ENCODE data around the gene HECW1. TPM values are rescaled to one million over a fixed set of nuclear protein-coding genes. Genes with fewer than 3 reads are reported as not detected.

HECW1 gene
- total and polyA plus RNA-seq, 10 of the 15 experiments (the other 5 are each of a cell fraction or from before 2014, with no cell fraction given), result under 0.01 to 0.31 (median 0.04) TPM; not detected in 3

DNA sequence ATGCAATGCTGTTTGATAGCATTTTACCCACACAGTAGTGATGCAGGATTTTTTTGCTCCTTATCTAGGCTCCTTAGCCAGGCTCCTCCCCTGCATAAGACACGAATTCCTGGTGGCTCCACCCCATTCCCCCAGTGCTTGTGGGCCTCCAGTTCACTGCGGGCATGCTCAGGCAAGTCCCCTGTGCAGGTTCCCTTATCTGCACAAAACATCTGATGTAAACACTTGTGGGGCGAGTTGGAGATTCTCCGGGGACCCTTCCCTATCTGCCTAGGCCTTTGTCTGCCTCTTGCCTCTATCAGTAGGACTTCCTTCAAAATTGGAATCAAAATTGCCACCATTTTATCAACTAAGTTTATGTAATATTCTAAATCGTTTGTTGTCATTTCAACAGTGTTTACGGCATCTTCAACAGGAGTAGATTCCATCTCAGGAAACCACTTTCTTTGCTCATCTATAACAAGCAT, 465.1 kb downstream of the HECW1 start:
- WGBS (ENCODE audit: insufficient coverage, insufficient replicate concordance, low lambda C conversion rate, missing lambda C conversion rate), result 72% methylated on average over 6 of the region's 6 CpGs
- no peak for DNase-seq (ENCODE audit: low read depth, low spot score)
- intact Hi-C loops (cut with micrococcal nuclease; ENCODE audit: unreplicated experiment) (no loop called here), in situ Hi-C loops (cut with MboI) (loop anchor here (10.0 kb wide), 1 partner anchor 643 kb away; the partner anchor contains the start of genes MRPL32 and PSMA2)
- ChIA-PET POLR2A (no interaction called here), SMC1A (ENCODE audit: uncharacterized antibody, unreplicated experiment) (interaction anchor here (1.4 to 5.9 kb wide), 2 partner anchors 122 to 261 kb away, joined by 4 to 307 read pairs; no protein-coding TSS in a partner anchor), CTCF (interaction anchor here (1.2 to 5.9 kb wide), 3 partner anchors 122 to 258 kb away, joined by 3 to 456 read pairs (median 214); no protein-coding TSS in a partner anchor), RAD21 (ENCODE audit: unreplicated experiment) (interaction anchor here (1.4 kb wide), 1 partner anchor 187 kb away, joined by 3 read pairs; no protein-coding TSS in a partner anchor)
- no peak for FAIRE-seq
- H3K79me2 ChIP-seq (ENCODE audit: control insufficient read depth, insufficient read depth, low read length), result peaks cover 1% of the 10 kb centered on the region; the same call in 1 of the 2 replicates
- H2AFZ ChIP-seq (ENCODE audit: control insufficient read depth, low read depth, low read length), result no peak overlapping the region; the same call in 1 of the 2 replicates
- H3K9ac ChIP-seq (ENCODE audit: control insufficient read depth, insufficient read depth, low read length), result no peak overlapping the region
- no peaks in the 10 kb centered on the region for H3K9me3 ChIP-seq (replicated peaks; ENCODE audit: control insufficient read depth, insufficient read depth, low read length)
- BruUV-seq (replicated peaks), result no TSS peak
- TF ChIP-seq IRF4 (IDR thresholded peaks at IDR 0.05; ENCODE audit: low read depth, low read length) (no peak), SMAD1 (IDR thresholded peaks at IDR 0.05; ENCODE audit: low read depth, partially characterized antibody) (no peak), SREBF2 (IDR thresholded peaks at IDR 0.05; ENCODE audit: low read length) (no peak)
- TF ChIP-seq, protein P1, sequence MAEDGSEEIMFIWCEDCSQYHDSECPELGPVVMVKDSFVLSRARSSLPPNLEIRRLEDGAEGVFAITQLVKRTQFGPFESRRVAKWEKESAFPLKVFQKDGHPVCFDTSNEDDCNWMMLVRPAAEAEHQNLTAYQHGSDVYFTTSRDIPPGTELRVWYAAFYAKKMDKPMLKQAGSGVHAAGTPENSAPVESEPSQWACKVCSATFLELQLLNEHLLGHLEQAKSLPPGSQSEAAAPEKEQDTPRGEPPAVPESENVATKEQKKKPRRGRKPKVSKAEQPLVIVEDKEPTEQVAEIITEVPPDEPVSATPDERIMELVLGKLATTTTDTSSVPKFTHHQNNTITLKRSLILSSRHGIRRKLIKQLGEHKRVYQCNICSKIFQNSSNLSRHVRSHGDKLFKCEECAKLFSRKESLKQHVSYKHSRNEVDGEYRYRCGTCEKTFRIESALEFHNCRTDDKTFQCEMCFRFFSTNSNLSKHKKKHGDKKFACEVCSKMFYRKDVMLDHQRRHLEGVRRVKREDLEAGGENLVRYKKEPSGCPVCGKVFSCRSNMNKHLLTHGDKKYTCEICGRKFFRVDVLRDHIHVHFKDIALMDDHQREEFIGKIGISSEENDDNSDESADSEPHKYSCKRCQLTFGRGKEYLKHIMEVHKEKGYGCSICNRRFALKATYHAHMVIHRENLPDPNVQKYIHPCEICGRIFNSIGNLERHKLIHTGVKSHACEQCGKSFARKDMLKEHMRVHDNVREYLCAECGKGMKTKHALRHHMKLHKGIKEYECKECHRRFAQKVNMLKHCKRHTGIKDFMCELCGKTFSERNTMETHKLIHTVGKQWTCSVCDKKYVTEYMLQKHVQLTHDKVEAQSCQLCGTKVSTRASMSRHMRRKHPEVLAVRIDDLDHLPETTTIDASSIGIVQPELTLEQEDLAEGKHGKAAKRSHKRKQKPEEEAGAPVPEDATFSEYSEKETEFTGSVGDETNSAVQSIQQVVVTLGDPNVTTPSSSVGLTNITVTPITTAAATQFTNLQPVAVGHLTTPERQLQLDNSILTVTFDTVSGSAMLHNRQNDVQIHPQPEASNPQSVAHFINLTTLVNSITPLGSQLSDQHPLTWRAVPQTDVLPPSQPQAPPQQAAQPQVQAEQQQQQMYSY (CRISPR knock-in tag; IDR thresholded peaks at IDR 0.05), result no peak
- no peaks in the 10 kb centered on the region for H3K36me3 ChIP-seq (ENCODE audit: control insufficient read depth in 2 of 2, insufficient read depth in 2 of 2, low read length in 1 of 2)
- no peak overlapping the region for H3K4me2 ChIP-seq (ENCODE audit: control insufficient read depth, insufficient read depth)
- H3K4me3 ChIP-seq, result no peak overlapping the region
- no peaks in the 10 kb centered on the region for H3K27me3 ChIP-seq (replicated peaks in 1 of 2; ENCODE audit: control insufficient read depth in 2 of 2, insufficient read depth in 2 of 2, low read length in 1 of 2)
- no peaks in the 10 kb centered on the region for H4K20me1 ChIP-seq (ENCODE audit: control insufficient read depth, insufficient read depth)
- no peak for ATAC-seq
- no peak overlapping the region for H3K27ac ChIP-seq (ENCODE audit: control insufficient read depth, insufficient read depth)
- H3K4me1 ChIP-seq (ENCODE audit: control insufficient read depth, insufficient read depth, low read length), result peaks cover 14% of the 10 kb centered on the region

All from GM12878 (cell line).